GM23338 (cell line): ENCODE measurements around the gene NRCAM. TPM values are rescaled to one million over a fixed set of nuclear protein-coding genes. Genes with fewer than 3 reads are reported as not detected.

Source experiments
- ATAC-seq: fragments of 200-7000 bp; cut with Tn5 transposase; 3 replicates; pipeline ENCODE4 v1.9.1; 2020
- DNase-seq: peaks from one replicate; pipeline ENCODE4 v3.0.0-alpha.2; 2015; ENCODE audit warnings: low spot score
- H2AFZ ChIP-seq: fragments of 200-600 bp; sonication (generic); 2 replicates; pipeline ENCODE4 v1.8.0; 2016; ENCODE audit warnings: antibody characterized with exemption, mild to moderate bottlenecking, moderate library complexity
- H3F3A ChIP-seq: fragments of 200-600 bp; sonication (generic); replicated peaks from 2 replicates; pipeline ENCODE4 v1.8.0; 2017; ENCODE audit warnings: antibody characterized with exemption, mixed run types, low read depth
- H3K27ac ChIP-seq: fragments of 200-600 bp; sonication (generic); 2 replicates; pipeline ENCODE4 v1.6.1; 2016; ENCODE audit warnings: low read depth
- H3K27me3 ChIP-seq: fragments of 200-600 bp; sonication (generic); 2 replicates; pipeline ENCODE4 v1.8.0; 2016; ENCODE audit warnings: mild to moderate bottlenecking, mixed run types, moderate library complexity; ENCODE audit not compliant: insufficient read depth
- H3K36me3 ChIP-seq: fragments of 200-600 bp; sonication (generic); 2 replicates; pipeline ENCODE4 v1.8.0; 2016; ENCODE audit warnings: mild to moderate bottlenecking; ENCODE audit not compliant: insufficient read depth
- H3K4me1 ChIP-seq: fragments of 200-600 bp; sonication (generic); 2 replicates; pipeline ENCODE4 v1.8.0; 2016; ENCODE audit warnings: mild to moderate bottlenecking, moderate library complexity; ENCODE audit not compliant: insufficient read depth
- H3K4me2 ChIP-seq: fragments of 200-600 bp; sonication (generic); 2 replicates; pipeline ENCODE4 v1.7.1; 2017; ENCODE audit warnings: mixed run types
- H3K4me3 ChIP-seq: fragments of 200-600 bp; sonication (generic); 2 replicates; pipeline ENCODE4 v1.6.1; 2016; ENCODE audit warnings: mixed run types
- H3K79me2 ChIP-seq: fragments of 200-600 bp; sonication (generic); replicated peaks from 2 replicates; pipeline ENCODE4 v1.8.0; 2017; ENCODE audit warnings: mild to moderate bottlenecking; ENCODE audit not compliant: insufficient read depth
- H3K9me2 ChIP-seq: fragments of 200-600 bp; sonication (generic); 2 replicates; pipeline ENCODE4 v1.8.0; 2017; ENCODE audit not compliant: insufficient read depth
- H4K20me1 ChIP-seq: fragments of 200-600 bp; sonication (generic); replicated peaks from 2 replicates; pipeline ENCODE4 v1.8.0; 2017; ENCODE audit warnings: mild to moderate bottlenecking; ENCODE audit not compliant: insufficient read depth
- H3K27ac Mint-ChIP-seq: 2 replicates; pipeline ENCODE4 v1.8.0; 2020; ENCODE audit warnings: inconsistent platforms, mild to moderate bottlenecking, moderate library complexity, mixed read lengths
- H3K27me3 Mint-ChIP-seq: 3 replicates; pipeline ENCODE4 v1.8.0; 2022; ENCODE audit warnings: low read depth, mild to moderate bottlenecking, moderate library complexity, mixed read lengths, inconsistent platforms; ENCODE audit not compliant: insufficient read depth, poor library complexity
- H3K36me3 Mint-ChIP-seq: 3 replicates; pipeline ENCODE4 v1.8.0; 2021; ENCODE audit warnings: low read depth, mild to moderate bottlenecking, inconsistent platforms, moderate library complexity, mixed read lengths
- H3K4me1 Mint-ChIP-seq: 3 replicates; pipeline ENCODE4 v1.8.0; 2020; ENCODE audit warnings: mild to moderate bottlenecking, inconsistent platforms, mixed read lengths
- H3K4me3 Mint-ChIP-seq: 3 replicates; pipeline ENCODE4 v1.8.0; 2021; ENCODE audit warnings: moderate library complexity, mild to moderate bottlenecking, inconsistent platforms, mixed read lengths
- H3K9me3 Mint-ChIP-seq: 3 replicates; pipeline ENCODE4 v1.8.0; 2020; ENCODE audit warnings: moderate library complexity, mild to moderate bottlenecking, inconsistent platforms, mixed read lengths
- CREB1 ChIP-seq: fragments of 250-450 bp; sonication (Bioruptor Pico); IDR thresholded peaks from 2 replicates; pipeline ENCODE4 v1.5.0; 2020; ENCODE audit warnings: low read depth, mild to moderate bottlenecking, moderate library complexity
- EZH2 ChIP-seq: fragments of 200-600 bp; sonication (generic); IDR thresholded peaks from one replicate; pipeline ENCODE4 v1.8.0; 2017; ENCODE audit warnings: antibody characterized with exemption, mild to moderate bottlenecking, low read depth; ENCODE audit not compliant: unreplicated experiment
- EZH2phosphoT487 ChIP-seq: fragments of 200-600 bp; sonication (generic); IDR thresholded peaks from one replicate; pipeline ENCODE4 v1.8.1; 2018; ENCODE audit warnings: antibody characterized with exemption; ENCODE audit not compliant: unreplicated experiment
- JUNB ChIP-seq: IDR thresholded peaks from one replicate; pipeline ENCODE4 v1.6.1; 2016; ENCODE audit warnings: antibody characterized with exemption; ENCODE audit not compliant: unreplicated experiment
- NANOG ChIP-seq: IDR thresholded peaks from 2 replicates; pipeline ENCODE4 v1.6.1; 2016; ENCODE audit warnings: antibody characterized with exemption, borderline replicate concordance
- POLR2AphosphoS5 ChIP-seq: IDR thresholded peaks from 2 replicates; pipeline ENCODE4 v1.6.1; 2016; ENCODE audit warnings: antibody characterized with exemption, low read depth
- STAT1 ChIP-seq: IDR thresholded peaks from one replicate; pipeline ENCODE4 v1.6.1; 2016; ENCODE audit warnings: antibody characterized with exemption; ENCODE audit not compliant: unreplicated experiment
- ZNF114 ChIP-seq: fragments of 250-450 bp; sonication (Bioruptor Pico); IDR thresholded peaks from 2 replicates; pipeline ENCODE4 v1.5.0; 2020; ENCODE audit warnings: mild to moderate bottlenecking, moderate library complexity
- ZNF331 ChIP-seq: fragments of 250-450 bp; sonication (Bioruptor Pico); IDR thresholded peaks from 2 replicates; pipeline ENCODE4 v1.5.0; 2020; ENCODE audit warnings: low read depth, mild to moderate bottlenecking, moderate library complexity
- polyA plus RNA-seq: library from polyadenylated mRNA; unstranded; fragments of >200 nt; fragmentation: Nextera tagmentation; extraction: Ambion mirVana; gene quantifications from 2 replicates; pipeline ENCODE4 v1.2.1, GENCODE V29; 2016
- total RNA-seq: library from RNA; depleted of rRNA; stranded (reverse); fragments of >200 nt; shearing (Covaris generic); gene quantifications from 2 replicates; pipeline ENCODE4 v1.2.3, GENCODE V29; 2014
- TF ChIP-seq, protein P1 (sequence below): IDR thresholded peaks from 2 replicates; pipeline ENCODE4 v1.6.1; 2016; ENCODE audit warnings: antibody characterized with exemption
- TF ChIP-seq, protein P2 (sequence below), 2 experiments: fragments of 200-600 bp in 1 of 2; sonication (generic) in 1 of 2; conservative IDR thresholded peaks; 2 replicates each; pipeline versions ENCODE4 v1.5.1 to v1.6.1; 2016 to 2017; ENCODE audit warnings: antibody characterized with exemption in 2 of 2, low read depth in 2 of 2, mild to moderate bottlenecking in 2 of 2, moderate library complexity in 1 of 2
- TF ChIP-seq, protein P3 (sequence below): fragments of 250-450 bp; sonication (Bioruptor Pico); IDR thresholded peaks from 2 replicates; pipeline ENCODE4 v1.5.0; 2020; ENCODE audit warnings: mild to moderate bottlenecking, moderate library complexity
- TF ChIP-seq, protein P4 (sequence below): IDR thresholded peaks from one replicate; pipeline ENCODE4 v1.6.1; 2018; ENCODE audit warnings: antibody characterized with exemption; ENCODE audit not compliant: unreplicated experiment

NRCAM gene
- total and polyA plus RNA-seq, 2 experiments from 2014 or later = 2.5 to 6.8 TPM

DNA sequence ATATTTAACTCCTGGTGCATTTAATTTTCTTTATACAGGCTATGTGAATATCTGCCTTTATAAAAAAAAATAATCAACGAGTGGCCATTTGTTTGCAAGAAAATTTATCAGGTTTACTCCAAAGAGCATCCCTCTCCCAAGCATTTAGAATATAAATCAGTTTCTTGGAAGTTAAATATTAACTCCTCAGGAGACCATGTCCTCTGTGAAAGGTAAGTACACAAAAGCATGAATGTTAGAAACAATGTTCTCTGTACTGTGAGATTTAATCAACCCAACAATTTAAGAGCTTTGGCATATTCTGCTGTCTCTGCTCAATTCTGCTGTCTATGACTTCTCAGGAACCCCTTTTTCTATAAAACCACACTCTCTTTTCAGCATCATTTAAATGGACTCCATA lies 206.8 kb downstream of the NRCAM start:
- Histone ChIP-seq H3F3A (no peaks in the 10 kb centered on the region), H3K79me2 (no peaks in the 10 kb centered on the region), H3K27ac (no peak overlapping the region), H3K4me1 (peaks cover 2% of the 10 kb centered on the region), H3K36me3 (no peaks in the 10 kb centered on the region), H3K27me3 (no peaks in the 10 kb centered on the region), H2AFZ (no peak overlapping the region), H3K9me2 (peaks cover 8% of the 10 kb centered on the region), H4K20me1 (no peaks in the 10 kb centered on the region), H3K4me2 (no peak overlapping the region), H3K4me3 (no peak overlapping the region)
- peaks cover 18% of the 10 kb centered on the region for H3K9me3 Mint-ChIP-seq
- H3K36me3 Mint-ChIP-seq = peaks cover 13% of the 10 kb centered on the region
- peaks cover 3% of the 10 kb centered on the region for H3K4me1 Mint-ChIP-seq
- no peak overlapping the region for H3K4me3 Mint-ChIP-seq
- no peak for DNase-seq
- no peak overlapping the region for H3K27ac Mint-ChIP-seq
- no peak for ATAC-seq
- no peaks in the 10 kb centered on the region for H3K27me3 Mint-ChIP-seq
- TF ChIP-seq EZH2 (no peak), EZH2phosphoT487 (no peak), ZNF114 (CRISPR knock-in tag) (no peak), POLR2AphosphoS5 (no peak), NANOG (no peak), CREB1 (CRISPR knock-in tag) (no peak), ZNF331 (CRISPR knock-in tag) (no peak), JUNB (no peak), STAT1 (no peak)
- TF ChIP-seq, protein P1, sequence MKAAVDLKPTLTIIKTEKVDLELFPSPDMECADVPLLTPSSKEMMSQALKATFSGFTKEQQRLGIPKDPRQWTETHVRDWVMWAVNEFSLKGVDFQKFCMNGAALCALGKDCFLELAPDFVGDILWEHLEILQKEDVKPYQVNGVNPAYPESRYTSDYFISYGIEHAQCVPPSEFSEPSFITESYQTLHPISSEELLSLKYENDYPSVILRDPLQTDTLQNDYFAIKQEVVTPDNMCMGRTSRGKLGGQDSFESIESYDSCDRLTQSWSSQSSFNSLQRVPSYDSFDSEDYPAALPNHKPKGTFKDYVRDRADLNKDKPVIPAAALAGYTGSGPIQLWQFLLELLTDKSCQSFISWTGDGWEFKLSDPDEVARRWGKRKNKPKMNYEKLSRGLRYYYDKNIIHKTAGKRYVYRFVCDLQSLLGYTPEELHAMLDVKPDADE = no peak
- TF ChIP-seq, protein P2, sequence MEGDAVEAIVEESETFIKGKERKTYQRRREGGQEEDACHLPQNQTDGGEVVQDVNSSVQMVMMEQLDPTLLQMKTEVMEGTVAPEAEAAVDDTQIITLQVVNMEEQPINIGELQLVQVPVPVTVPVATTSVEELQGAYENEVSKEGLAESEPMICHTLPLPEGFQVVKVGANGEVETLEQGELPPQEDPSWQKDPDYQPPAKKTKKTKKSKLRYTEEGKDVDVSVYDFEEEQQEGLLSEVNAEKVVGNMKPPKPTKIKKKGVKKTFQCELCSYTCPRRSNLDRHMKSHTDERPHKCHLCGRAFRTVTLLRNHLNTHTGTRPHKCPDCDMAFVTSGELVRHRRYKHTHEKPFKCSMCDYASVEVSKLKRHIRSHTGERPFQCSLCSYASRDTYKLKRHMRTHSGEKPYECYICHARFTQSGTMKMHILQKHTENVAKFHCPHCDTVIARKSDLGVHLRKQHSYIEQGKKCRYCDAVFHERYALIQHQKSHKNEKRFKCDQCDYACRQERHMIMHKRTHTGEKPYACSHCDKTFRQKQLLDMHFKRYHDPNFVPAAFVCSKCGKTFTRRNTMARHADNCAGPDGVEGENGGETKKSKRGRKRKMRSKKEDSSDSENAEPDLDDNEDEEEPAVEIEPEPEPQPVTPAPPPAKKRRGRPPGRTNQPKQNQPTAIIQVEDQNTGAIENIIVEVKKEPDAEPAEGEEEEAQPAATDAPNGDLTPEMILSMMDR (conservative IDR thresholded peaks at IDR 0.05; ENCODE audit: low read depth in 2 of 2) = no peak
- TF ChIP-seq, protein P3, sequence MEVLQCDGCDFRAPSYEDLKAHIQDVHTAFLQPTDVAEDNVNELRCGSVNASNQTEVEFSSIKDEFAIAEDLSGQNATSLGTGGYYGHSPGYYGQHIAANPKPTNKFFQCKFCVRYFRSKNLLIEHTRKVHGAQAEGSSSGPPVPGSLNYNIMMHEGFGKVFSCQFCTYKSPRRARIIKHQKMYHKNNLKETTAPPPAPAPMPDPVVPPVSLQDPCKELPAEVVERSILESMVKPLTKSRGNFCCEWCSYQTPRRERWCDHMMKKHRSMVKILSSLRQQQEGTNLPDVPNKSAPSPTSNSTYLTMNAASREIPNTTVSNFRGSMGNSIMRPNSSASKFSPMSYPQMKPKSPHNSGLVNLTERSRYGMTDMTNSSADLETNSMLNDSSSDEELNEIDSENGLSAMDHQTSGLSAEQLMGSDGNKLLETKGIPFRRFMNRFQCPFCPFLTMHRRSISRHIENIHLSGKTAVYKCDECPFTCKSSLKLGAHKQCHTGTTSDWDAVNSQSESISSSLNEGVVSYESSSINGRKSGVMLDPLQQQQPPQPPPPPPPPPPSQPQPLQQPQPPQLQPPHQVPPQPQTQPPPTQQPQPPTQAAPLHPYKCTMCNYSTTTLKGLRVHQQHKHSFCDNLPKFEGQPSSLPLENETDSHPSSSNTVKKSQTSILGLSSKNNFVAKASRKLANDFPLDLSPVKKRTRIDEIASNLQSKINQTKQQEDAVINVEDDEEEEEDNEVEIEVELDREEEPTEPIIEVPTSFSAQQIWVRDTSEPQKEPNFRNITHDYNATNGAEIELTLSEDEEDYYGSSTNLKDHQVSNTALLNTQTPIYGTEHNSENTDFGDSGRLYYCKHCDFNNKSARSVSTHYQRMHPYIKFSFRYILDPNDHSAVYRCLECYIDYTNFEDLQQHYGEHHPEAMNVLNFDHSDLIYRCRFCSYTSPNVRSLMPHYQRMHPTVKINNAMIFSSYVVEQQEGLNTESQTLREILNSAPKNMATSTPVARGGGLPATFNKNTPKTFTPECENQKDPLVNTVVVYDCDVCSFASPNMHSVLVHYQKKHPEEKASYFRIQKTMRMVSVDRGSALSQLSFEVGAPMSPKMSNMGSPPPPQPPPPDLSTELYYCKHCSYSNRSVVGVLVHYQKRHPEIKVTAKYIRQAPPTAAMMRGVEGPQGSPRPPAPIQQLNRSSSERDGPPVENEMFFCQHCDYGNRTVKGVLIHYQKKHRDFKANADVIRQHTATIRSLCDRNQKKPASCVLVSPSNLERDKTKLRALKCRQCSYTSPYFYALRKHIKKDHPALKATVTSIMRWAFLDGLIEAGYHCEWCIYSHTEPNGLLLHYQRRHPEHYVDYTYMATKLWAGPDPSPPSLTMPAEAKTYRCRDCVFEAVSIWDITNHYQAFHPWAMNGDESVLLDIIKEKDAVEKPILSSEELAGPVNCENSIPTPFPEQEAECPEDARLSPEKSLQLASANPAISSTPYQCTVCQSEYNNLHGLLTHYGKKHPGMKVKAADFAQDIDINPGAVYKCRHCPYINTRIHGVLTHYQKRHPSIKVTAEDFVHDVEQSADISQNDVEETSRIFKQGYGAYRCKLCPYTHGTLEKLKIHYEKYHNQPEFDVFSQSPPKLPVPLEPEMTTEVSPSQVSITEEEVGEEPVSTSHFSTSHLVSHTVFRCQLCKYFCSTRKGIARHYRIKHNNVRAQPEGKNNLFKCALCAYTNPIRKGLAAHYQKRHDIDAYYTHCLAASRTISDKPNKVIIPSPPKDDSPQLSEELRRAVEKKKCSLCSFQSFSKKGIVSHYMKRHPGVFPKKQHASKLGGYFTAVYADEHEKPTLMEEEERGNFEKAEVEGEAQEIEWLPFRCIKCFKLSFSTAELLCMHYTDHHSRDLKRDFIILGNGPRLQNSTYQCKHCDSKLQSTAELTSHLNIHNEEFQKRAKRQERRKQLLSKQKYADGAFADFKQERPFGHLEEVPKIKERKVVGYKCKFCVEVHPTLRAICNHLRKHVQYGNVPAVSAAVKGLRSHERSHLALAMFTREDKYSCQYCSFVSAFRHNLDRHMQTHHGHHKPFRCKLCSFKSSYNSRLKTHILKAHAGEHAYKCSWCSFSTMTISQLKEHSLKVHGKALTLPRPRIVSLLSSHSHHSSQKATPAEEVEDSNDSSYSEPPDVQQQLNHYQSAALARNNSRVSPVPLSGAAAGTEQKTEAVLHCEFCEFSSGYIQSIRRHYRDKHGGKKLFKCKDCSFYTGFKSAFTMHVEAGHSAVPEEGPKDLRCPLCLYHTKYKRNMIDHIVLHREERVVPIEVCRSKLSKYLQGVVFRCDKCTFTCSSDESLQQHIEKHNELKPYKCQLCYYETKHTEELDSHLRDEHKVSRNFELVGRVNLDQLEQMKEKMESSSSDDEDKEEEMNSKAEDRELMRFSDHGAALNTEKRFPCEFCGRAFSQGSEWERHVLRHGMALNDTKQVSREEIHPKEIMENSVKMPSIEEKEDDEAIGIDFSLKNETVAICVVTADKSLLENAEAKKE (CRISPR knock-in tag) = no peak
- TF ChIP-seq, protein P4, sequence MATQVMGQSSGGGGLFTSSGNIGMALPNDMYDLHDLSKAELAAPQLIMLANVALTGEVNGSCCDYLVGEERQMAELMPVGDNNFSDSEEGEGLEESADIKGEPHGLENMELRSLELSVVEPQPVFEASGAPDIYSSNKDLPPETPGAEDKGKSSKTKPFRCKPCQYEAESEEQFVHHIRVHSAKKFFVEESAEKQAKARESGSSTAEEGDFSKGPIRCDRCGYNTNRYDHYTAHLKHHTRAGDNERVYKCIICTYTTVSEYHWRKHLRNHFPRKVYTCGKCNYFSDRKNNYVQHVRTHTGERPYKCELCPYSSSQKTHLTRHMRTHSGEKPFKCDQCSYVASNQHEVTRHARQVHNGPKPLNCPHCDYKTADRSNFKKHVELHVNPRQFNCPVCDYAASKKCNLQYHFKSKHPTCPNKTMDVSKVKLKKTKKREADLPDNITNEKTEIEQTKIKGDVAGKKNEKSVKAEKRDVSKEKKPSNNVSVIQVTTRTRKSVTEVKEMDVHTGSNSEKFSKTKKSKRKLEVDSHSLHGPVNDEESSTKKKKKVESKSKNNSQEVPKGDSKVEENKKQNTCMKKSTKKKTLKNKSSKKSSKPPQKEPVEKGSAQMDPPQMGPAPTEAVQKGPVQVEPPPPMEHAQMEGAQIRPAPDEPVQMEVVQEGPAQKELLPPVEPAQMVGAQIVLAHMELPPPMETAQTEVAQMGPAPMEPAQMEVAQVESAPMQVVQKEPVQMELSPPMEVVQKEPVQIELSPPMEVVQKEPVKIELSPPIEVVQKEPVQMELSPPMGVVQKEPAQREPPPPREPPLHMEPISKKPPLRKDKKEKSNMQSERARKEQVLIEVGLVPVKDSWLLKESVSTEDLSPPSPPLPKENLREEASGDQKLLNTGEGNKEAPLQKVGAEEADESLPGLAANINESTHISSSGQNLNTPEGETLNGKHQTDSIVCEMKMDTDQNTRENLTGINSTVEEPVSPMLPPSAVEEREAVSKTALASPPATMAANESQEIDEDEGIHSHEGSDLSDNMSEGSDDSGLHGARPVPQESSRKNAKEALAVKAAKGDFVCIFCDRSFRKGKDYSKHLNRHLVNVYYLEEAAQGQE = no peak
